H1 (cell line): ENCODE results near the gene GMPR. TPM values are rescaled to one million over a fixed set of nuclear protein-coding genes. Genes with fewer than 3 reads are reported as not detected.

Source experiments
- CTCF ChIA-PET: fragments of 300-600 bp; sonication (Branson Sonifier 250); formaldehyde crosslinking; loops from one replicate; lab custom pipeline; 2021; ENCODE audit not compliant: partially characterized antibody; lab: Charles Lee
- POLR2A ChIA-PET: fragments of 300-600 bp; sonication (Branson Sonifier 250); formaldehyde crosslinking; loops from one replicate; lab custom pipeline; 2021; ENCODE audit warnings: inconsistent platforms; ENCODE audit not compliant: partially characterized antibody; lab: Charles Lee
- DNase-seq, 2 experiments: peaks; one replicate each; pipeline versions ENCODE4 v3.0.0 to v3.0.0-alpha.2; 2010 to 2022; ENCODE audit warnings: low spot score in 2 of 2, low read depth in 1 of 2, mixed read lengths in 1 of 2
- FAIRE-seq: peaks from 2 replicates; lab custom pipeline; 2011; peaks lifted over from hg19 to GRCh38; lab: Jason Lieb, UNC
- H2AFZ ChIP-seq: 2 replicates; pipeline ENCODE4 v1.8.1; 2012; ENCODE audit warnings: low read length, inconsistent platforms
- H2AK5ac ChIP-seq: 2 replicates; pipeline ENCODE4 v1.6.1; 2013; ENCODE audit warnings: low read depth, low read length
- H2BK120ac ChIP-seq: replicated peaks from 2 replicates; pipeline ENCODE3; 2013; ENCODE audit warnings: low read depth, low read length, inconsistent platforms
- H2BK12ac ChIP-seq: 2 replicates; pipeline ENCODE4 v1.6.1; 2013; ENCODE audit warnings: low read depth, low read length
- H2BK15ac ChIP-seq: 2 replicates; pipeline ENCODE4 v1.6.1; 2013; ENCODE audit warnings: low read length
- H2BK20ac ChIP-seq: 2 replicates; pipeline ENCODE4 v1.6.1; 2013; ENCODE audit warnings: low read length
- H2BK5ac ChIP-seq: 2 replicates; pipeline ENCODE4 v1.6.1; 2013; ENCODE audit warnings: low read depth, low read length
- H3K14ac ChIP-seq: 2 replicates; pipeline ENCODE4 v1.6.1; 2013; ENCODE audit warnings: inconsistent platforms; ENCODE audit not compliant: insufficient read length
- H3K18ac ChIP-seq: 2 replicates; pipeline ENCODE4 v1.6.1; 2013; ENCODE audit warnings: low read length; ENCODE audit errors: extremely low read depth
- H3K23ac ChIP-seq: 2 replicates; pipeline ENCODE4 v1.6.1; 2013; ENCODE audit warnings: inconsistent platforms; ENCODE audit not compliant: insufficient read length
- H3K23me2 ChIP-seq: 2 replicates; pipeline ENCODE4 v1.6.1; 2013; ENCODE audit warnings: low read depth, low read length
- H3K27ac ChIP-seq: 2 replicates; pipeline ENCODE4 v1.6.1; 2011; ENCODE audit warnings: low read depth, low read length, inconsistent platforms
- H3K27me3 ChIP-seq, 4 experiments: replicated peaks in 1 of 4; 1 replicate in 1 of 4; 2 replicates in 3 of 4; pipeline versions ENCODE4 v1.6.1 to v1.8.1; 2011 to 2013; ENCODE audit warnings: low read length in 3 of 4, mild to moderate bottlenecking in 3 of 4, inconsistent platforms in 2 of 4, mixed read lengths in 2 of 4, moderate library complexity in 1 of 4; ENCODE audit not compliant: control insufficient read depth in 3 of 4, insufficient read depth in 3 of 4; ENCODE audit errors: extremely low read depth in 1 of 4
- H3K36me3 ChIP-seq, 4 experiments: 2 replicates each; pipeline versions ENCODE4 v1.6.1 to v1.8.1; 2011 to 2013; ENCODE audit warnings: mild to moderate bottlenecking in 4 of 4, low read length in 3 of 4, moderate library complexity in 2 of 4, control low read depth in 1 of 4, inconsistent platforms in 1 of 4; ENCODE audit not compliant: insufficient read depth in 4 of 4, control insufficient read depth in 2 of 4
- H3K4ac ChIP-seq: replicated peaks from 2 replicates; pipeline ENCODE3; 2013; ENCODE audit warnings: low read length, low read depth, mixed read lengths, inconsistent platforms; ENCODE audit not compliant: insufficient read length
- H3K4me1 ChIP-seq, 4 experiments: replicated peaks in 1 of 4; 1 replicate in 1 of 4; 2 replicates in 3 of 4; pipeline versions ENCODE4 v1.6.1 to v1.8.1; 2011 to 2013; ENCODE audit warnings: low read length in 3 of 4, inconsistent platforms in 2 of 4, mixed read lengths in 1 of 4; ENCODE audit not compliant: insufficient read depth in 4 of 4, control insufficient read depth in 3 of 4
- H3K4me2 ChIP-seq, 2 experiments: 2 replicates each; pipeline versions ENCODE4 v1.6.1 to v1.8.1; 2011 to 2013; ENCODE audit warnings: low read depth in 2 of 2, low read length in 2 of 2, control low read depth in 1 of 2, inconsistent platforms in 1 of 2, mild to moderate bottlenecking in 1 of 2; ENCODE audit not compliant: insufficient read depth in 1 of 2
- H3K4me3 ChIP-seq, 4 experiments: fragments of 200-600, 300-600 bp in 1 of 4; sonication (generic), shearing (Covaris generic), sonication (Bioruptor Twin) in 1 of 4; 2 replicates each; pipeline versions ENCODE4 v1.5.1 to v1.8.1; 2011 to 2016; ENCODE audit warnings: low read length in 4 of 4, low read depth in 3 of 4, control low read depth in 2 of 4, inconsistent platforms in 2 of 4, mild to moderate bottlenecking in 2 of 4, mixed read lengths in 1 of 4, moderate library complexity in 1 of 4; ENCODE audit not compliant: insufficient read depth in 2 of 4; ENCODE audit errors: extremely low read depth in 1 of 4
- H3K56ac ChIP-seq: replicated peaks from 2 replicates; pipeline ENCODE3; 2013; ENCODE audit warnings: low read depth, mild to moderate bottlenecking, mixed read lengths, low read length, inconsistent platforms; ENCODE audit not compliant: insufficient read length
- H3K79me1 ChIP-seq: 2 replicates; pipeline ENCODE4 v1.6.1; 2013; ENCODE audit warnings: low read depth, low read length, control low read depth
- H3K79me2 ChIP-seq, 2 experiments: 2 replicates each; pipeline versions ENCODE4 v1.6.1 to v1.8.1; 2012 to 2013; ENCODE audit warnings: low read length in 2 of 2, mild to moderate bottlenecking in 2 of 2, inconsistent platforms in 1 of 2; ENCODE audit not compliant: insufficient read depth in 2 of 2, control insufficient read depth in 1 of 2
- H3K9ac ChIP-seq, 4 experiments: replicated peaks in 1 of 4; 1 replicate in 1 of 4; 2 replicates in 3 of 4; pipeline versions ENCODE4 v1.6.1 to v1.8.1; 2011 to 2013; ENCODE audit warnings: low read depth in 3 of 4, low read length in 3 of 4, control low read depth in 2 of 4, mild to moderate bottlenecking in 2 of 4, moderate library complexity in 2 of 4, inconsistent platforms in 1 of 4; ENCODE audit errors: extremely low read depth in 1 of 4
- H3K9me3 ChIP-seq, 2 experiments: 2 replicates each; pipeline versions ENCODE4 v1.6.1 to v1.8.1; 2012 to 2013; ENCODE audit warnings: mild to moderate bottlenecking in 2 of 2, moderate library complexity in 2 of 2, control low read depth in 1 of 2, inconsistent platforms in 1 of 2, low read depth in 1 of 2, low read length in 1 of 2, mixed read lengths in 1 of 2; ENCODE audit not compliant: insufficient read depth in 2 of 2
- H4K20me1 ChIP-seq, 2 experiments: replicated peaks in 1 of 2; 2 replicates each; pipeline versions ENCODE3 to v1.8.1; 2011 to 2013; ENCODE audit warnings: inconsistent platforms in 2 of 2, low read length in 2 of 2, mild to moderate bottlenecking in 1 of 2; ENCODE audit not compliant: insufficient read depth in 2 of 2, control insufficient read depth in 1 of 2
- H4K5ac ChIP-seq: 2 replicates; pipeline ENCODE4 v1.6.1; 2013; ENCODE audit warnings: low read length, low read depth, mixed read lengths, inconsistent platforms; ENCODE audit not compliant: insufficient read length
- H4K8ac ChIP-seq: 2 replicates; pipeline ENCODE4 v1.8.0; 2013; ENCODE audit warnings: mild to moderate bottlenecking, moderate library complexity, low read length, inconsistent platforms; ENCODE audit not compliant: insufficient read depth; ENCODE audit errors: extremely low read depth
- H4K91ac ChIP-seq: replicated peaks from 2 replicates; pipeline ENCODE3; 2013; ENCODE audit warnings: low read length, mixed read lengths, inconsistent platforms; ENCODE audit not compliant: insufficient read length
- BACH1 ChIP-seq: IDR thresholded peaks from 2 replicates; pipeline ENCODE4 v1.6.1; 2012; ENCODE audit warnings: low read length, improper control_type of control experiment
- BCL11A ChIP-seq, 2 experiments: IDR thresholded peaks; one replicate each; pipeline ENCODE4 v1.6.1; 2011; ENCODE audit warnings: low read depth in 2 of 2, low read length in 2 of 2, mild to moderate bottlenecking in 2 of 2
- POU5F1 ChIP-seq: IDR thresholded peaks from 2 replicates; pipeline ENCODE4 v1.6.1; 2011; ENCODE audit warnings: low read depth, mild to moderate bottlenecking, low read length, moderate library complexity
- WGBS, 2 experiments: shearing (Covaris generic) in 1 of 2; methylation state at CpG; one replicate each; pipeline versions ENCODE4 v1.1.6 to v1.1.7; 2013 to 2015; ENCODE audit warnings: low lambda C conversion rate in 2 of 2, mixed read lengths in 2 of 2, inconsistent platforms in 1 of 2, low coverage in 1 of 2, missing lambda C conversion rate in 1 of 2; ENCODE audit not compliant: insufficient replicate concordance in 2 of 2, insufficient coverage in 1 of 2, insufficient read length in 1 of 2; ENCODE audit errors: extremely low coverage in 1 of 2, missing lambda C conversion rate in 1 of 2; 5-methylcytosine and 5-hydroxymethylcytosine counted together
- polyA plus RNA-seq, 7 experiments: library from polyadenylated mRNA; depleted of rRNA in 3 of 7; stranded (reverse) in 5 of 7; unstranded in 2 of 7; fragments of >200 nt in 5 of 7; fragments of 200-250 nt in 2 of 7; gene quantifications; 1 replicate in 5 of 7; 2 replicates in 1 of 7; 4 replicates in 1 of 7; pipeline versions ENCODE4 v1.2.1 to v1.2.3, GENCODE V29; 2011 to 2013; ENCODE audit warnings: missing spikeins in 2 of 7, mixed read lengths in 2 of 7
- total RNA-seq: library from RNA; stranded (reverse); fragmentation: NEBNext Ultra II Directional; extraction: Animal tissue kit (Norgen Biotek cat#: 25700); gene quantifications from 2 replicates; pipeline ENCODE4 v1.2.1, GENCODE V29; 2021

Gene GMPR
- total and polyA plus RNA-seq, 2 of the 8 experiments (the other 6 are each of a cell fraction or from before 2014, with no cell fraction given) = 0.99 to 1.2 TPM

DNA sequence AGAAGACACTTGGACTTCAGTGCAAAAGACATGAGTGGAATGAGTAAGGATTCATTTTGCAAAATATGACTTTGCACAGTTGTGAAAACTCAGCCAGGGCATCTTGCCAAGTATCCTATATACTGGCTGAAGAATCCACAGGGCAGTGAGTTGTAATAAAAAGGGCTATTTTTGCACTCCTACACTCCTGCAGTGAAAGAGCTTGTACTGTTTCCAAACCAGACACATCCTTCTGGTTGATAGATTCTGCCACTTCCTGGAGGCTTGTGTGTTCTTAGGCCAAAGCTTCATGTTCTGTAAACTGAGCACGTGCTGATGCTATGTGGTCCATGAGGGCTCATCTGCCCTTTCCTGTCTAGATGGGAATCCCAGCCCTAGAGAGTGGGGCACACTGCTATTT, 34.9 kb downstream of the GMPR start:
- no peak overlapping the region for H2BK5ac ChIP-seq
- no peak overlapping the region for H4K91ac ChIP-seq
- FAIRE-seq = no peak
- H4K5ac ChIP-seq = no peak overlapping the region
- no peak overlapping the region for H2BK120ac ChIP-seq
- no peaks in the 10 kb centered on the region for H4K20me1 ChIP-seq
- no peak overlapping the region for H3K27ac ChIP-seq
- no peak overlapping the region for H3K4ac ChIP-seq
- no peak overlapping the region for H2BK15ac ChIP-seq
- no peaks in the 10 kb centered on the region; a peak in 2 of 7 replicates for H3K4me1 ChIP-seq
- H3K23ac ChIP-seq = no peak overlapping the region
- POLR2A ChIA-PET = no interaction called here
- no peak for DNase-seq
- no peak overlapping the region for H3K4me2 ChIP-seq
- no peak overlapping the region for H2AFZ ChIP-seq
- H3K18ac ChIP-seq = no peak overlapping the region
- no peak overlapping the region for H3K4me3 ChIP-seq
- no peak overlapping the region for H4K8ac ChIP-seq
- H3K23me2 ChIP-seq = no peaks in the 10 kb centered on the region
- CTCF ChIA-PET = interaction anchor here (0.6 to 6.1 kb wide), 4 partner anchors 10 to 42 kb away, joined by 3 to 57 read pairs (median 8); partner anchors contain the start of gene GMPR
- no peaks in the 10 kb centered on the region for H3K9me3 ChIP-seq
- H2BK20ac ChIP-seq = no peak overlapping the region
- 78% methylated on average over 1 of the region's 1 CpG; no CpG with 5 or more reads in 1 of the 2 experiments for WGBS, 2 experiments
- TF ChIP-seq BCL11A (IDR thresholded peaks at IDR 0.05; ENCODE audit: low read depth in 2 of 2, low read length in 2 of 2) = no peak
- TF ChIP-seq BACH1 = no peak
- TF ChIP-seq POU5F1 = no peak
- H3K79me1 ChIP-seq = no peaks in the 10 kb centered on the region
- no peaks in the 10 kb centered on the region; a peak in 1 of 8 replicates for H3K36me3 ChIP-seq
- H3K56ac ChIP-seq = no peak overlapping the region
- no peaks in the 10 kb centered on the region for H3K79me2 ChIP-seq
- H3K9ac ChIP-seq = no peak overlapping the region
- no peak overlapping the region for H2BK12ac ChIP-seq
- H3K27me3 ChIP-seq = no peaks in the 10 kb centered on the region
- no peak overlapping the region for H3K14ac ChIP-seq
- no peak overlapping the region for H2AK5ac ChIP-seq
